HepG2 (cell line): ENCODE measurements around the gene UQCC2. TPM values are rescaled to one million over a fixed set of nuclear protein-coding genes. Genes with fewer than 3 reads are reported as not detected.

Experiments
- CEBPZ ChIP-seq: IDR thresholded peaks from 2 replicates; pipeline ENCODE4 v1.6.1; 2012; ENCODE audit warnings: low read length, improper control_type of control experiment
- KLF9 ChIP-seq: IDR thresholded peaks from 2 replicates; pipeline ENCODE4 v1.6.1; 2016; ENCODE audit warnings: low read depth
- NFYC ChIP-seq: IDR thresholded peaks from 2 replicates; pipeline ENCODE4 v1.6.1; 2016; ENCODE audit warnings: missing genetic modification reagents, missing compliant biosample characterization
- NR2F1 ChIP-seq, 2 experiments: fragments of 450-650 bp in 1 of 2; formaldehyde crosslinking in 1 of 2; IDR thresholded peaks; 2 replicates each; pipeline versions ENCODE4 v1.5.0 to v1.6.1; 2016 to 2020; ENCODE audit warnings: mild to moderate bottlenecking in 1 of 2, missing compliant biosample characterization in 1 of 2, missing genetic modification reagents in 1 of 2, moderate library complexity in 1 of 2
- PHB2 ChIP-seq: fragments of 450-650 bp; IDR thresholded peaks from 2 replicates; pipeline ENCODE4 v1.6.1; 2018; ENCODE audit not compliant: partially characterized antibody
- REPIN1 ChIP-seq: sonication (generic); formaldehyde crosslinking; IDR thresholded peaks from 2 replicates; pipeline ENCODE4 v1.8.0; 2022; ENCODE audit warnings: missing genetic modification reagents, low read depth, mild to moderate bottlenecking, borderline replicate concordance
- SNAPC4 ChIP-seq: sonication (generic); formaldehyde crosslinking; IDR thresholded peaks from 2 replicates; pipeline ENCODE4 v1.4.0; 2020; ENCODE audit warnings: mild to moderate bottlenecking, missing genetic modification reagents
- SNAPC5 ChIP-seq: sonication (generic); formaldehyde crosslinking; IDR thresholded peaks from 2 replicates; pipeline ENCODE4 v1.8.1; 2023; ENCODE audit warnings: mild to moderate bottlenecking, missing genetic modification reagents, borderline replicate concordance
- ZNF160 ChIP-seq: sonication (generic); formaldehyde crosslinking; IDR thresholded peaks from 2 replicates; pipeline ENCODE4 v1.8.0; 2022; ENCODE audit warnings: mild to moderate bottlenecking, inconsistent platforms, missing genetic modification reagents
- ZNF329 ChIP-seq: sonication (generic); formaldehyde crosslinking; IDR thresholded peaks from 2 replicates; pipeline ENCODE4 v1.9.0; 2021; ENCODE audit warnings: low read depth, mild to moderate bottlenecking, missing genetic modification reagents
- ZNF556 ChIP-seq: sonication (generic); formaldehyde crosslinking; IDR thresholded peaks from 2 replicates; pipeline ENCODE4 v1.4.0; 2020; ENCODE audit warnings: mild to moderate bottlenecking, missing genetic modification reagents, borderline replicate concordance
- ZNF704 ChIP-seq: sonication (generic); formaldehyde crosslinking; IDR thresholded peaks from 2 replicates; pipeline ENCODE4 v1.8.1; 2023; ENCODE audit warnings: mild to moderate bottlenecking, inconsistent platforms, moderate library complexity, missing genetic modification reagents, borderline replicate concordance
- ZNF891 ChIP-seq: sonication (generic); formaldehyde crosslinking; IDR thresholded peaks from 2 replicates; pipeline ENCODE4 v1.5.0; 2020; ENCODE audit warnings: mild to moderate bottlenecking, missing genetic modification reagents
- polyA plus RNA-seq, 8 experiments: library from polyadenylated mRNA; depleted of rRNA in 3 of 8; stranded (reverse) in 7 of 8; unstranded in 1 of 8; fragments of >200 nt; fragmentation: Illumina TruSeq in 4 of 8; extraction: Trizol in 4 of 8; gene quantifications; 2 replicates each; pipeline versions ENCODE4 v1.2.1 to v1.2.3, GENCODE V29; 2011 to 2016; ENCODE audit warnings: low read depth in 4 of 8, missing spikeins in 1 of 8, mixed read lengths in 1 of 8; ENCODE audit not compliant: insufficient read depth in 1 of 8
- total RNA-seq, 5 experiments: library from RNA; depleted of rRNA; stranded (reverse); fragments of >200 nt; fragmentation: Illumina TruSeq; extraction: Trizol; gene quantifications; 2 replicates each; pipeline ENCODE4 v1.2.3, GENCODE V29; 2016; ENCODE audit warnings: low read depth in 1 of 5

The UQCC2 gene
- total and polyA plus RNA-seq, 2 of the 13 experiments (the other 11 are each of a cell fraction or from before 2014, with no cell fraction given), result 82.4 to 238 TPM

GRCh38 chr6:33710296-33711121 is 991 bp downstream of the UQCC2 start (continued):
- no peak for TF ChIP-seq ZNF704 (CRISPR knock-in tag)
- no peak for TF ChIP-seq NFYC (CRISPR knock-in tag)
- TF ChIP-seq NR2F1 (CRISPR knock-in tag; IDR thresholded peaks at IDR 0.05), result no peak
- no peak for TF ChIP-seq SNAPC4 (CRISPR knock-in tag)
- TF ChIP-seq KLF9 (CRISPR knock-in tag), result no peak
- no peak for TF ChIP-seq CEBPZ
- no peak for TF ChIP-seq ZNF329 (CRISPR knock-in tag)
- 0 out of 2 replicates have a peak, but pooled peaks have one; percentile 36 for TF ChIP-seq REPIN1 (CRISPR knock-in tag)
- TF ChIP-seq ZNF160 (CRISPR knock-in tag), result no peak
- TF ChIP-seq ZNF891 (CRISPR knock-in tag), result no peak
- TF ChIP-seq SNAPC5 (CRISPR knock-in tag), result peak; percentile 61; the same call in 1 of the 2 replicates
- TF ChIP-seq PHB2, result no peak
- TF ChIP-seq ZNF556 (CRISPR knock-in tag), result 0 out of 2 replicates have a peak, but pooled peaks have one; percentile 2
